HG02798 (cell line): ENCODE measurements around the gene ZNF892.
"Not testable (repeated sequence)": the region's sequence is repeated elsewhere in the genome, so short reads cannot be mapped to it uniquely, and the experiment has no call there.

Experiments
- ATAC-seq: cut with Tn5 transposase; IDR thresholded peaks from one replicate; pipeline ENCODE4 v1.9.1; 2021; ENCODE audit warnings: mild to moderate bottlenecking; ENCODE audit not compliant: unreplicated experiment, poor library complexity

The ZNF892 gene

GRCh38 chr2:95220449-95220848 is 13.1 kb downstream of the ZNF892 start:
- ATAC-seq, result no peak

GRCh38 chr2:95225658-95226057 is 18.3 kb downstream of the ZNF892 start:
- no peak for ATAC-seq

DNA sequence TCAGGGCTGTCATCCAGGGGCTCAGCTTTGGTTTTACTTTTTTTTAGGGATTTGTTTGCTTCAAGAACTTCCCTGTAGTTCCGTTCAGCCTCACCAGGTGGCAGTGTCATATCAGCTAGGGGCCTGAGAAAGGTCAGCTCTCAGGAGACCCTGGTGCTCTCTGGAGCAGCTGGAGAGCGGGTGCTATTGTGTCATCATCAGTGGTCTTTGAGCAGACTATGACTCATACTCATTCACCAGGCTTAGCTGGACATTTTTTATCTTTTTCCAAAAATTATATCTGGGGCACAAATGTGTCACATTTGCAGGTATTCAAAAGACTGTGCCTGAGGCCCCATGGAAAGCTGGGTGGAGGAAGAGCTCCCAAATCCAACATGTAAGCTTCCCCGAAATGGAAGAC is 24.4 kb downstream of the ZNF892 start:
- ATAC-seq, result peak; percentile 40

DNA sequence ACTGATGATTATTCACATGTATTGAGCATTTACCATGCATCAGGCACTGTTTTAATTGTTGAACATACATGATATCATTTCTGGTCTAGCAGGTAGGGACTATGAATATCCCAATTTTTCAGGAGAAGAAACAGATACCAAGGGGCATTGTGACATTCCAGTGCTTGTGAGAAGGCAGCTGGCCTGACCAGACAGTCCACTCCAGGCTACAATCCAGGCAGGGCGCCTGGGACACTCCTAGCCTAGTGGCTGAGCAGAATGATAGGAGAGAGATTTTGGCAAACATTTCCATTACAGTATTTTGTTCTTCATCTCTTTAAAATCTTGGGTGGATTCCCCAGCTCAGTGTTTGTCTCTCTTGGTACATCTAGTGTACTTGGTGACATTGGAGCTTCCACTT is 24.9 kb downstream of the ZNF892 start:
- no peak for ATAC-seq

DNA sequence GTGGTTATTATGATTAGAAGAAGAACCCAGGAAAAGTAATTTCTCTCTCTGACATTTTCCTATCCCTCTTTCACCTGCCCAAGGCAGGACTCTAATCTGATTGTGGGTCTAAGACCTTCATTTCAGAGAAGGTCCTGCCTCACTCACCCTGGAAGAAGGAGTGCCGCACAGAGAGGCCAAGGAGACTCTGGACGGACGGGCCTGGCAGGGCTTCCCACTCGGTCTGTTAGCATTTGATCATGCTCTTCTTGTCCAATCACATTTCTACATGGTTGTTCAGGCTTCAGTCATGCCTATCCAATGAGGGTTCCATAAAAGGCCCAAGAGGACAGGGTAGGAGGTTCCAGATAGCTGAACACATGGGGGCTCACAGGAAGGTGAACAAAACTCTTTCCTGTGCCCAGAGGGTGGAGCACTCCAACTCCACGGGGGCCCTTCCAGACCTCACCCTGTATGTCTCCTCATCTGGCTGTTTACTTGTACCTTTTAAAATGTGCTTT is 27.0 kb downstream of the ZNF892 start:
- no peak for ATAC-seq

DNA sequence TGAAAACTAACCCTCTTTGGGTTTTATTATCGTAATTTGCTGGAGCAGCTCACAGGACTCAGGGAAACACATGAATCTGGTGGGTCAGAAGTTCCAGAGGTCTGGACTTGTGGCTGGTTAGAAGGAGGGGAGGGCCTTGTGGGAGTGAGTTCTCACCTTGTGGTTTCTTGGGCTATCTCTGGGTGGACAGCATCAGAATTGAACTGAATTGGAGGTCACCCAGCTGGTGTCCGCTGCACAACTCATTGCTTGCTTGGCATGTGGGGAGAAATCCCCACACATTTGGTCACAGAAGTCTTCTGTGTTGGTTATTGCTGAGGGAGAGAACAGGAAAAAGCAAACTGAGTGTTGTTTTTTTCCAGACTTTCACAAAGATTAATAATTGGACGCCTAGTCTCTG is 27.5 kb downstream of the ZNF892 start:
- no peak for ATAC-seq

DNA sequence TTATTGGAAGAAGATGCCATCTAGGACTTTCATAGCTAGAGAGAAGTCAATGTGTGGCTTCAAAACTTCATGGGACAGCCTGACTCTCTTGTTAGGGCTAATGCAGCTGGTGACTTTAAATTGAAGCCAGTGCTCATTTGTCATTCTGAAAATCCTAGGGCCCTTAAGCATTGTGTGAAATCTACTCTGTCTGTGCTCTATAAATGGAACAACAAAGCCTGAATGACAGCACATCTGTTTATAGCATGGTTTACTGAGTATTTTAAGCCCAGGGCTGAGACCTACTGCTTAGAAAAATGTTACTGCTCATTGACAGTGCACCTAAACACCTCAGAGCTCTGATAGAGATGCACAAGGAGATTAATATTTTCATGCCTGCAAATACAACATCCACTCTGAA is 30.8 kb downstream of the ZNF892 start:
- ATAC-seq, result no peak

GRCh38 chr2:95240091-95240490 is 32.8 kb downstream of the ZNF892 start:
- no peak for ATAC-seq

- ATAC-seq, result no peak
Observed at GRCh38 chr2:95240556-95240955, 33.2 kb downstream of the ZNF892 start.

GRCh38 chr2:95242084-95242483 is 34.8 kb downstream of the ZNF892 start:
- ATAC-seq, result not testable (repeated sequence)
